ENCODE data around the gene GSC2.

GRCh38 chr22:19180740-19181410 lies 30.8 kb upstream of the GSC2 start:
- TF ChIP-seq ZFX (CRISPR knock-in tag; IDR thresholded peaks at IDR 0.05) (no peak), IRF1 (CRISPR knock-in tag; IDR thresholded peaks at IDR 0.05; ENCODE audit: borderline replicate concordance) (no peak), CBX5 (IDR thresholded peaks at IDR 0.05; ENCODE audit: borderline replicate concordance, low read depth) (no peak), ATF2 (CRISPR knock-in tag; IDR thresholded peaks at IDR 0.05) (no peak), MXI1 (IDR thresholded peaks at IDR 0.05; ENCODE audit: low read depth, low read length) (no peak), SMC3 (conservative IDR thresholded peaks at IDR 0.05; ENCODE audit: insufficient read depth, low read depth, low read length) (no peak), MTA3 (IDR thresholded peaks at IDR 0.05; ENCODE audit: borderline replicate concordance) (no peak), EZH2 (IDR thresholded peaks at IDR 0.05; ENCODE audit: borderline replicate concordance, low read depth, low read length) (no peak), TEAD4 (IDR thresholded peaks at IDR 0.05; ENCODE audit: low read length) (no peak), TEAD4 (CRISPR knock-in tag; IDR thresholded peaks at IDR 0.05; ENCODE audit: borderline replicate concordance) (no peak), TAL1 (IDR thresholded peaks at IDR 0.05) (no peak), MCM3 (IDR thresholded peaks at IDR 0.05) (no peak)
- TF ChIP-seq, protein P1, sequence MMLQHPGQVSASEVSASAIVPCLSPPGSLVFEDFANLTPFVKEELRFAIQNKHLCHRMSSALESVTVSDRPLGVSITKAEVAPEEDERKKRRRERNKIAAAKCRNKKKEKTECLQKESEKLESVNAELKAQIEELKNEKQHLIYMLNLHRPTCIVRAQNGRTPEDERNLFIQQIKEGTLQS (IDR thresholded peaks at IDR 0.05), result no peak
- TF ChIP-seq, protein P1 (CRISPR knock-in tag; conservative IDR thresholded peaks at IDR 0.05), result no peak
- TF ChIP-seq, protein P2, sequence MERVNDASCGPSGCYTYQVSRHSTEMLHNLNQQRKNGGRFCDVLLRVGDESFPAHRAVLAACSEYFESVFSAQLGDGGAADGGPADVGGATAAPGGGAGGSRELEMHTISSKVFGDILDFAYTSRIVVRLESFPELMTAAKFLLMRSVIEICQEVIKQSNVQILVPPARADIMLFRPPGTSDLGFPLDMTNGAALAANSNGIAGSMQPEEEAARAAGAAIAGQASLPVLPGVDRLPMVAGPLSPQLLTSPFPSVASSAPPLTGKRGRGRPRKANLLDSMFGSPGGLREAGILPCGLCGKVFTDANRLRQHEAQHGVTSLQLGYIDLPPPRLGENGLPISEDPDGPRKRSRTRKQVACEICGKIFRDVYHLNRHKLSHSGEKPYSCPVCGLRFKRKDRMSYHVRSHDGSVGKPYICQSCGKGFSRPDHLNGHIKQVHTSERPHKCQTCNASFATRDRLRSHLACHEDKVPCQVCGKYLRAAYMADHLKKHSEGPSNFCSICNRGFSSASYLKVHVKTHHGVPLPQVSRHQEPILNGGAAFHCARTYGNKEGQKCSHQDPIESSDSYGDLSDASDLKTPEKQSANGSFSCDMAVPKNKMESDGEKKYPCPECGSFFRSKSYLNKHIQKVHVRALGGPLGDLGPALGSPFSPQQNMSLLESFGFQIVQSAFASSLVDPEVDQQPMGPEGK (CRISPR knock-in tag; IDR thresholded peaks at IDR 0.05; ENCODE audit: borderline replicate concordance), result no peak

Data from K562 (cell line).